LNCAP (cell line): ENCODE measurements around the gene CC2D2A.

Source experiments
- CTCF ChIP-seq: fragments of 450-650 bp; IDR thresholded peaks from 2 replicates; pipeline ENCODE4 v1.5.1; 2017; ENCODE audit warnings: mild to moderate bottlenecking

Gene CC2D2A

GRCh38 chr4:15525080-15525479 is 55.4 kb downstream of the CC2D2A start:
- TF ChIP-seq CTCF = no peak

DNA sequence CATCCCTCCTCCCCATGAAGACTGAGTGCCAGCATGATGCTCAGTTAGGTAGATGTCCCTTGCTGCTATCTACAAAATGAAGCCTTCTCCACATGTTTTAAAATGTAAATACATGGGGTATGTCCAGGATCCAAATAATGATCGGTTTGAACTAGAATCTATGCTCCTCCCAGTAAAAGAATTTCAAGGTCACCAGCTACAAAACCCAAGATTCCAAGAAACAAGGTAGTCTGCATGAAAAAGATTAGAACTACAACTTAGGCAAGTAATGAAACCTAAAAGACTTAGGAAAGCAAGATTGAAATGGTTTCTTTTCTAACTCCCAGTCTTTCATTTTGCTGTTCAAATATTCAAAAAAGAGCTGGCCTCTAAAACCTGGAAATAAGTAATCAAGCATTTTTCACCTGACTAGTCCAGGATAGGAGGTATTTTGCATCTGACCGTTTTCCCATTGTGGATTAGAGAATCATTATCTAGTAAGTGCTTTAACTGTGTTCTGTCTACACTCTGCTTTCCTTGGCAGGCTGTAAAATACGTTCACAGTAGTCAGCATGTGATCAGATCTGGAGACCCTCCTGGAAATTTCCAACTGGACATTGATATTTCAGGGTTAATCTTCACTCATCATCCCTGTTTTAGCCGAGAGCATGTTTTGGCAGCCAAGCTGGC is 57.4 kb downstream of the CC2D2A start:
- TF ChIP-seq CTCF = no peak

DNA sequence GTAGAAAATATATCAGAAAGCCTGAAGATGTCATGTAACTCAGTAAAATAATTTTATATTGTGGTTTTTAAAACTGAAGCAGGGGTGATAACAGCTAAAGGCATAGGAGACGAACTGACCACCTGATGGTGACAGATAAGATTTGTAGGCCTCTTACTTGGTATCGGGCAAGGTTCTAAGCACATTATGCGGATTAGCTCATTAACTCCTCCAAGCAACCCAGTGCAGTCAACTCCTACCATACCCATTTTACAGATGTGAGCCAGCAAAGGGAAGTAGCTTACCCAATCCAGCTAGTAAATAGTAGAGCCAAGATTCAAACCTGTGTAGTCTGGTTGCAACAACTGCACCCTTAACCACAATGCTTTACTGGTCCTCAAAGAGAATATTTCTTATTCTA is 62.1 kb downstream of the CC2D2A start:
- no peak for TF ChIP-seq CTCF

- TF ChIP-seq CTCF = no peak
These were observed 64.1 kb downstream of the CC2D2A start for GRCh38 chr4:15533817-15534216.

- no peak for TF ChIP-seq CTCF
These were observed 65.9 kb downstream of the CC2D2A start for GRCh38 chr4:15535599-15535998.

DNA sequence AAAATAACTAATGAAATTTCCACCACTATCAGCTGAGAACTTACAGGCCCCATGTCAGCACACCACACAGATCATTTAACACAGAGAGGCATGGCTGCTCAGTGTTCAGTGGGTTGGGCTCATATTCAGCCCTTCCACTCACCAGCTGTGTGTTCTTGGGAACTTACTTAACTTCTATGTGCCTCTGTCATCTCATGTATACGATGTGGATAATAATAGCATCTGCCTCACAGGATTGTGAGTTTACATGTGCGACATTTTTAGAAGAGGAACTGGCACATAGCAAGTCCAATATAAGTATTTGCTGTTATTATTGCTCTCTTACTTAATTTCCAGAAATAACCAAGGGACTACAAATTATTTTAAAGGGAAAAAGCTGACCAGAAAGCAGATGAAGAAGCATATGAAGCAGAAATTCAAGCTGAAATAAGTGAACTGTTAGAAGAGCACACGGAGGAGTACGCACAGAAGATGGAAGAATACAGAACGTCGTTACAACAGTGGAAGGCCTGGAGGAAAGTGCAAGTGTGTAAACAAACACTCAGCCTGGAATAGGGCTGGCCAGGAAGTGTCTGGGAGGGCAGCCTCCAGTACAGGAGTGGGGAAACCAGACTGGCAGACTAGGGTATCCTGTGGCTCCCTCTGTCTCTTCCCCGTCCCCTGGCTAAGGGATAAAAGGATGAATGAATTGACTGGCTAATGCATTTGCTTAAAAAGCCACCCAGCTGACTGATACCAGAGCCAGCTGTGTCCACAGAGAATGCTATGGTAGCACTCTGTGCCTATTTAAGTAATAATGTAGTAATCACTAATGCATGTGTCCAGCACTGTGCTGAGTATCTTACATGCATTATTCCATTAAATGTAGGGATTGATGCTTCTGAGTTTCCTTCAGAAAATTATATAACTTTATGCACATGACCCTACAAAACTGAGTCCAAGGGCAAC is 67.1 kb downstream of the CC2D2A start:
- no peak for TF ChIP-seq CTCF

DNA sequence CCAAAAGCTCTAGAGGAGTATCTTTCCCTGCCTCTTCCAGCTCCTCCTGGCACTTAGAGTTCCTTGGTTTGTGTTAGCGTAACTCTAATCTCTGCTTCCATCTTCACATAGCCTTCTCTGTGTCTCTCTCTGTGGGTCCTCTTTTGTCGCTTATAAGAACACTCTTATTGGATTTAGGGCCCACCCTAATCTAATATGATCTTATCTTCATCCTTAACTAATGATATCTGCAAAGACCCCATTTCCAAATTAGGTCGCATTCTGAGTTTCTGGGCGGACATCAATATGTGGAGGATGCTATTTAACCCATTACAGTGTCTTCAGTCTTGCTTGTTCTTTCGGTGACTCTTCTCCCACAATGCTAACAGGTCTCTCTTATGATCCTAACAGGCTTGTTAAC is 72.3 kb downstream of the CC2D2A start:
- TF ChIP-seq CTCF = no peak
